Calu3 (cell line): ENCODE measurements around the gene GMFB. TPM values are rescaled to one million over a fixed set of nuclear protein-coding genes. Genes with fewer than 3 reads are reported as not detected.

Experiments used
- BruUV-seq: library from RNA; stranded (reverse); fragments of 400-500 nt; replicated peaks from 2 replicates; lab custom pipeline; 2021; lab: Mats Ljungman, UMichigan
- CTCF ChIA-PET: fragments of 300-600 bp; sonication (Branson Sonifier 250); formaldehyde crosslinking; loops from one replicate; lab custom pipeline; 2022; ENCODE audit warnings: antibody characterized with exemption; lab: Charles Lee
- DNase-seq: peaks from one replicate; pipeline ENCODE4 v3.0.0; 2022
- H3K27ac Mint-ChIP-seq: one replicate; pipeline ENCODE4 v1.8.0; 2022; ENCODE audit warnings: mixed read lengths; ENCODE audit not compliant: unreplicated experiment
- H3K27me3 Mint-ChIP-seq: one replicate; pipeline ENCODE4 v1.8.0; 2022; ENCODE audit warnings: mixed read lengths; ENCODE audit not compliant: unreplicated experiment
- H3K36me3 Mint-ChIP-seq: one replicate; pipeline ENCODE4 v1.8.0; 2022; ENCODE audit warnings: mild to moderate bottlenecking, moderate library complexity, mixed read lengths; ENCODE audit not compliant: insufficient read depth, unreplicated experiment
- H3K4me1 Mint-ChIP-seq: one replicate; pipeline ENCODE4 v1.8.0; 2022; ENCODE audit warnings: mild to moderate bottlenecking, low read depth, mixed read lengths; ENCODE audit not compliant: unreplicated experiment
- H3K4me3 Mint-ChIP-seq: one replicate; pipeline ENCODE4 v1.8.0; 2022; ENCODE audit warnings: mild to moderate bottlenecking, low read depth, moderate library complexity, mixed read lengths; ENCODE audit not compliant: unreplicated experiment
- H3K9me3 Mint-ChIP-seq: one replicate; pipeline ENCODE4 v1.8.0; 2022; ENCODE audit warnings: low read depth, mixed read lengths; ENCODE audit not compliant: unreplicated experiment
- intact Hi-C: fragments of 100-400 bp; cut with micrococcal nuclease; formaldehyde crosslinking; loops from one replicate; pipeline ENCODE4 v1.10.0; 2022; ENCODE audit not compliant: unreplicated experiment
- total RNA-seq: library from RNA; stranded (reverse); gene quantifications from 2 replicates; pipeline ENCODE4 v1.2.3, GENCODE V29; 2022
- TF ChIP-seq, protein P1 (sequence below): fragments of 200-600 bp; IDR thresholded peaks from one replicate; pipeline ENCODE4 v1.8.0; 2022; ENCODE audit warnings: antibody characterized with exemption; ENCODE audit not compliant: unreplicated experiment

The GMFB gene
- total RNA-seq, 1 experiment from 2014 or later, result 39.2 TPM

DNA sequence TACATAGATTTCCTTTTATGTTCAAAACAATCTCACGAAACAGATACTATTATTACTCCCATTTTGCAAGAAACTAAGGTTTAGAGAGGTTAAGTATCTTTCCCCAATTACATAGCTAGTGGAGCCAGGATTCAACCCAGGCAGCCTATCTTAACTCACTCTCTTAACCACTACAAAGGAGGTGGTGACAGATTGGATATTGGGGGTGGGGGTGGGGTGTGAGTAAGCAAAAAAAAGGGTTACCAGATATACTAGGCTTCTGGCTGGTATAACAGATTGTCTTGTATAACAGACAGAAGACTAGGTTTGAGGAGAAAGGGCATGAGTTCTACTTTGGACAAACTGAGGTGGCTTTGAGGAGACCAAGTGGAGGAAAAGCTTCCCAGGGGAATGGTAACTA, 2.1 kb downstream of the GMFB start:
- no peak for DNase-seq
- BruUV-seq, result no TSS peak
- peak overlapping the region; percentile 79 for H3K4me3 Mint-ChIP-seq
- peaks cover 22% of the 10 kb centered on the region for H3K36me3 Mint-ChIP-seq
- no peaks in the 10 kb centered on the region for H3K9me3 Mint-ChIP-seq
- intact Hi-C loops, result loop anchor here (5.0 kb wide), 1 partner anchor 119 kb away; no protein-coding TSS in a partner anchor
- CTCF ChIA-PET, result no interaction called here
- H3K4me1 Mint-ChIP-seq, result peaks cover 53% of the 10 kb centered on the region
- H3K27ac Mint-ChIP-seq, result no peak overlapping the region
- TF ChIP-seq, protein P1, sequence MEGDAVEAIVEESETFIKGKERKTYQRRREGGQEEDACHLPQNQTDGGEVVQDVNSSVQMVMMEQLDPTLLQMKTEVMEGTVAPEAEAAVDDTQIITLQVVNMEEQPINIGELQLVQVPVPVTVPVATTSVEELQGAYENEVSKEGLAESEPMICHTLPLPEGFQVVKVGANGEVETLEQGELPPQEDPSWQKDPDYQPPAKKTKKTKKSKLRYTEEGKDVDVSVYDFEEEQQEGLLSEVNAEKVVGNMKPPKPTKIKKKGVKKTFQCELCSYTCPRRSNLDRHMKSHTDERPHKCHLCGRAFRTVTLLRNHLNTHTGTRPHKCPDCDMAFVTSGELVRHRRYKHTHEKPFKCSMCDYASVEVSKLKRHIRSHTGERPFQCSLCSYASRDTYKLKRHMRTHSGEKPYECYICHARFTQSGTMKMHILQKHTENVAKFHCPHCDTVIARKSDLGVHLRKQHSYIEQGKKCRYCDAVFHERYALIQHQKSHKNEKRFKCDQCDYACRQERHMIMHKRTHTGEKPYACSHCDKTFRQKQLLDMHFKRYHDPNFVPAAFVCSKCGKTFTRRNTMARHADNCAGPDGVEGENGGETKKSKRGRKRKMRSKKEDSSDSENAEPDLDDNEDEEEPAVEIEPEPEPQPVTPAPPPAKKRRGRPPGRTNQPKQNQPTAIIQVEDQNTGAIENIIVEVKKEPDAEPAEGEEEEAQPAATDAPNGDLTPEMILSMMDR, result no peak
- H3K27me3 Mint-ChIP-seq, result no peaks in the 10 kb centered on the region

DNA sequence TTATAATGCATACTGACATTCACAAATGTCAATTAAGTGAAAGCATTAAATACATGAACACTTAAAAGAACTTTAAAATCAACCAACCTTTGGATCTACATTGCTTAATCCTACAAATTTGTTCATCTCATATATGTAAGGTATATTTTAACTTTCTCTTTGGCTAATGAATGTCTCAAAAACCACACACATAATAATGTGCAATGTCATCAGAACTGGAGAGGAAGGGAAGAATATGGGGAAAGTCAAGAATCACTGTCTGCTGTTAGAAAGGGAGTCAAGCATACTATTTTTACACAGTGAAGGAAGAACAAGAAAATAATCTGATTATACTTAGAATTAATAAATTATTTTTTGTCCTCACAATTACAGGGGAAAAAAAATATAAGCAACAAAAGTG, 4.9 kb downstream of the GMFB start:
- BruUV-seq, result no TSS peak
- no peak for DNase-seq
- intact Hi-C loops, result loop anchor here (5.0 kb wide), 1 partner anchor 37 kb away; no protein-coding TSS in a partner anchor
- Mint-ChIP-seq H3K9me3 (no peaks in the 10 kb centered on the region), H3K36me3 (peaks cover 14% of the 10 kb centered on the region), H3K27ac (no peak overlapping the region), H3K4me3 (no peak overlapping the region), H3K27me3 (no peaks in the 10 kb centered on the region), H3K4me1 (peaks cover 45% of the 10 kb centered on the region)
- CTCF ChIA-PET, result no interaction called here
- TF ChIP-seq, protein P1, result no peak

DNA sequence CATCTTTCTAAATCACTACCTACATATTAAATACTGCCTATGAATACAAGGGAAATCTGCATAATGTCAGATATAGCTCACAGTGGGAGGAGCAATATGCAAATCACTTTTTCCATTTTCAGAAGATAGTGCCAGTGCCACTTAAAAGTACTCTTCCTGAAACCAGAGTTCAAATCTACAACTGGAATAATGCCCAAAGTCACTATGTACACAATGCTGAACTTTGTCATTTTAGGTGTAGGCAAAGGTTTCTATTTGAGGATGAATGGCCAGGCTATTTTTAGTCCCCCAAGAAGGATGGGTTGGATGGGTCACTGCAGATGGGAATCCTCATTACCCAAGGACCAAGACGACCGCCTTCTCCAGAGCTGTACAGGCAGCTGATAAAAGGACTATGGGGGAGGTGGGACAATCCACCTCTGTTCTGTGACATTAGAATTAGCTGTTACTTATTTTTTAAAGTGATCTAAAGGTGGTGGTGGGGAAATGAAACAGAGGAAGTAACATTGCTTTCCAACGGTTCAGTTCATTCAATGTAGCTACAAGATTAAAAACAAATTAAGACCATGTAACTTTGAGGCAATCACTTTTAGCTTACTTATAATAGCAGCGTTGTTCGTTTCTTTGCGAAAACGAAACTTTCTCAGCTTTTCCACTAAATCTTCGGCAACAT, 5.6 kb downstream of the GMFB start:
- BruUV-seq, result no TSS peak
- intact Hi-C loops, result loop anchor here (5.0 kb wide), 1 partner anchor 36 kb away; no protein-coding TSS in a partner anchor
- TF ChIP-seq, protein P1, result no peak
- DNase-seq, result no peak
- Mint-ChIP-seq H3K27me3 (no peaks in the 10 kb centered on the region), H3K9me3 (no peaks in the 10 kb centered on the region), H3K4me3 (no peak overlapping the region), H3K36me3 (peaks cover 8% of the 10 kb centered on the region), H3K27ac (no peak overlapping the region), H3K4me1 (peaks cover 45% of the 10 kb centered on the region)
- CTCF ChIA-PET, result no interaction called here

DNA sequence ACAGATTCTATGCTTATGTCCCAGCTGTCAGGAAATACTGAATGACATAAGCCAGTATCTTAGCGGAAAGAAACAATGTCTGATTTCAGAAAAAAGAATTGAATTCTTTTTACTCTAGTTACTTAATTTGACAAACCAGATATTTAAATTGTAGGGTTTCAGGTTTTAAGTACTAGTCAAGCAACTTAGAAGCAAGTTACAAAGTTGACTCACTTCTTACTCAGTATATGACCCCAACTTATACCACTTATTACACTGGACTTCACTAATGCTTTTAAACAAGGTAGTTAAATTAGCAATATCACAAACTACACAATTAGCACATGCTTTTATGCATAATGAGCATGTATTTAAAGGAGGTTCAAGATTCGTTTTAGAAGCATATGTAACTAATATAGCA, 7.1 kb downstream of the GMFB start:
- Mint-ChIP-seq H3K27me3 (no peaks in the 10 kb centered on the region), H3K36me3 (no peaks in the 10 kb centered on the region), H3K4me3 (no peak overlapping the region), H3K4me1 (peaks cover 37% of the 10 kb centered on the region), H3K9me3 (no peaks in the 10 kb centered on the region), H3K27ac (no peak overlapping the region)
- DNase-seq, result no peak
- CTCF ChIA-PET, result no interaction called here
- intact Hi-C loops, result loop anchor here (5.0 kb wide), 1 partner anchor 34 kb away; no protein-coding TSS in a partner anchor
- TF ChIP-seq, protein P1, result no peak
- no TSS peak for BruUV-seq
